ENCODE data around the gene RRH.
"Not testable (repeated sequence)": the region's sequence is repeated elsewhere in the genome, so short reads cannot be mapped to it uniquely, and the experiment has no call there.

The RRH gene

DNA sequence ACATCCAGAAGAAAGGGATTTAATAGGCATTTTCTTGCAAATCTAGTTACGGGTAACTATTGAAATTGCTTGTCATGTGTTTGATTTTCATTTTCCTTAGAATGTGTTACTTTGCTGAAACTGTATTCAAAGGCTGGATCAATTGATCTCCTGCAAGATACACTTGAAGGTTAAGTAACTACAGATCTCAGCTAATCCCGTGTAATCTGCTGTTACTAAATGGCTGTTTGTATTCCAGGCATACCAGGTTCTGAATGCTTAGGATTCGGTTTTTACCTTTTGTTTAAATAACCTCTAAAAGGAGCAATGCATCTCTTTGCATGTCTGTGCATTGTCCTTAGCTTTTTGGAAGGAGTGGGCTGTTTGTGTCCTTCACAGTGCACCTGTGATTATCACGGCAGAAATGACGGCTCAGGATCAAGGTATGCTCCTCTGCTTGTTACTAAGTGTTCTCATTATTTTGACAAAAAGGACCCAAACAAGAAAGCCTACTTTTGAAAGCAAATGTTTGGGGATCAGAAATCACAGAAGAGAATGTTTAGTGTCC, 20.2 kb downstream of the RRH start, which contains the start of gene LRIT3:
Gene LRIT3, plus strand, starts transcription at position 212 of the 547 bp plus-strand sequence. Its CDS starts 95 bp downstream, at position 307.
- DNase-seq: no peak

DNA sequence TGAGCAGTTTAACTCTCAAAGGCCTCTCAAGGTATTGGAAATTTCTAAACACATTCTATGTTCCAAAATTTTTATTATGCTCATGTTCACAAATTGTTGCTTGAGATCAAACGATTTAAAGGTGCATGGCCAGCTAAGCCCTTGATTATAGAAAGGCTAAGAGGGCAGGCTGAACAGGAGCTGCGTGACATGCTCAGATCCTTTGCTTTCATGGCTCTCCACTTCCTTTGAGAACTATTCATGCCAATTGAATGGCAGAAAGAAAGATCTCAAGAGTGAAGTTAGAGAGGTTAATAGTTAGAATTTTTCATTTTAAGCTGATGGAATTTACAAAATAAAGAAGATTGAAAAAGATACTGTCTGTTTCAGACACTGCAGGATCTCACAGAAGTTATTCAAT, 20.7 kb downstream of the RRH start:
- no peak for DNase-seq

DNA sequence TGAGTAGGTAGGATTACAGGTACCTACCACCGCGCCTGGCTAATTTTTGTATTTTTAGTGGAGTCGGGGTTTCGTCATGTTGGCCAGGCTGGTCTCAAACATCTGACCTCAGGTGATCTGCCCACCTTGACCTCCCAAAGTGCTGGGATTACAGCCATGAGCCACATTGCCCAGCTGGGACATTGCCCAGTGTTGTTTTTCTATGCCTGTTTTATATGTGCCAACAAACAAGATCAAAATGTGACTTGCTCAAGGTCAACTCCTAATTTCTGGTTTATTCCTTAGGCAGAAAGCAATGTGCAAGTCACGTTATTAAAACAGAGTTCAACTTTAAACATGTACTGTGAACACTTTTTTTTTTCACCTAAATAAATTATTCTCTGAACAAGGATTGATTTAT, 22.8 kb downstream of the RRH start:
- DNase-seq: no peak

DNA sequence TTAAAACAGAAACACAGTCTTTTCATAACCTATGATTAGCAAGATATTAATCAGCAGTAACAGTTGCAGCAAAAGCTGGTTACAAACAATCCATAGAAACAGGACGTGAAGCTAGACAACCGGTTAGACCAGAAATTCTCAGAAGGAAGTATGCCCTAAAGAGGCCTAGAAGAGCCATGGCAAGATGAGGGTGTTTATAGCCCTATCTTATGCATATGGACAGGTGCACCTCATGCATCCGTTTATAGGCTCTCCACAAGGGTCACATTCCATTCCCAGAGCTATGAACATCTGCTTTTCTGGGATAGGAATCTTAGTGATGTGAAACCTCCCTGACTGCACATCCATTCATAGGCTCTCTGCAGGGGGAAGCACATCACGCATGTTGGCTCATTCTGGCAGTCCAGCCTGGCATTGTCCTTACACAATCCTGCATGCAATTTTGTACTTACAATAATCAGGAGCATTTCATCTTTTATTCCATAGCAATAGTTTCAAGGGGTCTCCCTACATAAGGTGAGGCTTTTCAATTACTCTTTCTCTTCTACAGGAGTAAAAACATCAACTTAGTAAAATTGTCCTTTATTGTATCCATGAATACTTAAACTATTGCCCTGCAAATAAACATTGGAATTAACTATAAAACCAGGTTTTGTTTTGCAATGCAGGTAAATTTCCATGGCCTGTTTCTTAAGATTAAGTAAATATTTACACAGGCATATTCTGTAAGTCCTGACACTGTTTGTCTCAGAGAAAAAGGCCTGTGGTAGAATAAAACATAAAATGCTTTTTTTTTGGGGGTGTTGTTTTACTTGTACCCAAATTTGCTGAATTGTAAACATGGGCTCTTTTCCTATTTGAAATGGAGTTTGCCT, 31.9 kb downstream of the RRH start:
- DNase-seq: not testable (repeated sequence)

DNA sequence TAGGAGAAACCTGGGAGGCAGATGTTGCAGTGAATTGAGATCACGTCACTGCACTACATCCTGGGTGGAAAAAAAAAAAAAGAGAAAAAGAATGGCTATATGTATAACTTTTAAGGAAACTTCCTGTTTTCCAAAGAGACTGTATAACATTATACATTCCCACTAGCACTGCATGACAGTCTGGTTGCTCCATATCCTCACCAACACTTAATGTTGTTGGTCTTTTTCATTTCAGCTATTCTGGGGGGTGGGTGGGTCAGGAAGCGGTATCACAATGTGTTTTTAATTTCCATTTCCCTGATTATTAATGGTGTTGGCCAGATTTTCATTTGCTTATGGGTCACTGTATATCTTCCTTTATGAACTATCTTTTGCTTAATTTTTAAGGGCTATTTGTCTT, 33.5 kb downstream of the RRH start:
- no peak for DNase-seq

DNA sequence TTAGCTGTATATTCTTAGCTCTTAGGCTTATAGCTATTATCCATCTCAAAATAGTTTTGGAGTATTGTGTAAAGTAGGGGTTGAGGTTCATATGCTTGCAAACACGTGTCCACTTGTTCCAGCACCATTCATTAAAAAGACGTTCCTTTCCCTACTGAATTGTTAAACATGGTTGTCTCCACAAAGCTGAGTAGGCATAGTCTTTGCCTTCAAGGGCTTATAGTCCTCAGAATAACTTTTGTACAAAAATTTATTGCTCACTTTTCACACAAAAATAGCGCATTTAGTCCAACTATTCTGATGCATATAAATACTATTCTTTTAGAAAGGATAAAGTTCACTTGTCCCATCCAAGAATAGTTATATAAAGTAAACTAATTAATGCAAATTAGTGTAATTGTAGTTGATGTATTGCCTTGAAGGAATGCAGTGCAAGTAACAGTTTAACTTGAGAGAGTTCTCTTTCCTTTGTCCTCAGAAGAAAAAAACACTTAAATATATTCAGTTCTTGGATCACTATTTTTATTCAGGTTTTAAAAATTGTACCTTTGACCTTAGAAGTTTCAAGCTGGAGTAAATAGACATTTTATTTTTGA, 34.2 kb downstream of the RRH start:
- DNase-seq: no peak

DNA sequence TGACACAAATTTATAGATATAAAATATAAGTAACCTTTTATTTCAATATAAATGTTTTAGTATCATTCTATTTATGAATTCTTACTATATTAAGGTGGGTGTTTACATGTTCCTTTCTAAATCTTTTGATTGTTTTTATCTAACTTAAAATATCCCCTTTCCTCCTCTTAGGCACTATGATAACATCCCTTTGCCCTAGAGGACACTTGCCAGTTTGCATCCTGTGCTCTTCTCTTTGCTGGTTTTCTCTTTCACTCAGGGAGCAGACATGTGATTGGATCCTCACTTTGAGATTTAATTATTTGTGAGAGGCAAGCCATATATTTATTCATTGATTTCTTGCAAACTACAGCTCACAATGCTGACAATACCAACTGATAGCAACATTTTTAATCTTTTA, 36.4 kb downstream of the RRH start:
- DNase-seq: no peak

DNA sequence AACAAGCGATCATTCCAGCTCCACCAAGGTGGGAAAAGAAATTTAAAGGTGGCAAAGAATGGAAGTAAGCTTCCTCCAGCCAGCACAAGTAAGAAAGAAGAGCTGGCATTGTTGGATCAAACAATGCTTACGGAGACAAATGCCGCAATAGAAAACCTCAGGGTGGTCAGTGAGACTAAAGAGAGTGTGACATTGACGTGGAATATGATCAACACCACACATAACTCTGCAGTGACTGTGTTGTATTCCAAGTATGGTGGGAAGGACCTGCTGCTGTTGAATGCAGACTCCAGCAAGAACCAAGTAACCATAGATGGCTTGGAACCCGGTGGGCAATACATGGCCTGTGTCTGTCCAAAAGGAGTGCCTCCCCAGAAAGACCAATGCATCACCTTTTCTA, 42.3 kb downstream of the RRH start:
- no peak for DNase-seq

DNA sequence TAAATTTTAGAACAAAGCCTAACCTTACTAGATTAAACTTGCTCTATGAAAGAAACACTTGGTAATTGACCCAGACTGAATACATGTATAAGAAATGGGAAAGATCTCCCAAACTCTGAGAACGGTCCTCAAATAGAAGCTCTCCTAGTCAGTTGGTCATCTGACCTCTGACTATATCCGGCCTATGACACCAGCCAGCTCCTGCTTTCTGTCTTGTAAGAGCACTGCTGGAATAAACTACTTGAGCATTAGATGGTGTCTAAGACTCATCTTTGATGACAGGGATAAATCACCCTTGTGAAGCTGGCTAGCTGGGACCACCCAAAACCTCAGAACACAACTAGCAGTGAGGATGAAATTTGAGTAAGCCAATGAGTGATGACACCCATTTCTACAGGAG, 44.3 kb downstream of the RRH start:
- DNase-seq: no peak

DNA sequence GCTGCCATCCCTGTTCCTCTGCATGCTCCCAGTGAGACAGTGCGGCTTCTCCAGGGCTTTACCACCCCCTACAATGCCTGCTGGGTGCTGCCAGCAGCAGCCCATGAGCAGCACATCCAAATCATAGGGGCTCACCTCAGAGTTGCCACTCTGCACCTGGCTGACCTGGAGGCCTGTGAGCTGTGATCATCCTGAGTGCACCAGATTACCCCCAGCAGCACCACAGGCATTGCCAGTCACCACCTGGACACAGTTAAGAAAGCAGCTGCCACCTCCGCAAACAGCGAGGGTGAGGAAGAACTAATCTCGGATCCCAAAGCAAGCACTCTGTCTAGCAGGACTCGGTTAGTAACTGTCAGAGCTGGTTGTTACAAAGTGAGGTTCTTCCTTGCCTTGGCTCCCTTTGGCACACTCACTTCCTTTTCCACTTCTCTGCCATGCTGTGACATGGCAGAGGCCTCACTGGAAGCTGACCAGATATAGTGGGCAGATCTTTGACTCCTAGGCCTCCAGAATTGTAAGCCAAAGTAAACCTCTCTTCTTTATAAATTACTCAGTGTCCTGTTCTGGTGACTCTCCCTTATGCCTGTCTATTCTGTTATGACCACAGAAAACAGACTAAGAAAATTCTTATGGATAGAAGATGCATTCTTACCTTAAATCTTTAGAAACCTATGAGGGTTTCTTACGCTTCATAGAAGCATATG, 45.3 kb downstream of the RRH start:
- no peak for DNase-seq

DNA sequence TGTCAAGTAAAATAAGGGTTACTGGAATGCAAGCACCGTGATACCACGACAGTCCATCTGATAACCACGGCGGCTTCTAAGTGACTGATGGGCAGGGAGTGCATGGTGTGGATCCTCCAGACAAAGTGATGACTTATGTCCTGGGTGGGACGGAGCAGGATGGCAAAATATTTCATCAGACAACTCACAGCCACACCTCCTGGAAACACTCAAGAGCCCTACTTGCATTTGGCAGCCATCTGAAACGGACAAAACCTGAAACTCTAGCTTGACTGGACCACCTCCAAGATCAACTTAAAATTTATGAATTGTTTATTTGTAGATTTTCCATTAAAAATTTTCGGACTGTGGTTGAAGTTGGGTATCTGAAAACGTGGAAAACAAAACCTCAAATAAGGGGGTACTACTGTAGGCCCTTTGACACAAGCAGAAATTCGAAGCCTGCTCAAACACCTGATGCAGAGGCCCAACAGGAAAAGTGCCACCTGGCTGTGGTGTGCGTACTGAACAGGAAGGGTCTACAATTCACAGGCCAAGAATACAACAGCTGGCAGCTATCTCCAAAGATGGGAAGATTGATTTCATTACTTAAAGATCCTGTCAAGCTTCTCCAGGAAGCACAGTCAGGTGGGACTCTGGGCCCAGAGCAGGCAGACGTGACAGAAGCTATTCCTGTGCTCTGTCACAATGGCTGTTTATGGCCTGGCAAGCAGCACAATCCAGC, 46.2 kb downstream of the RRH start:
- no peak for DNase-seq

DNA sequence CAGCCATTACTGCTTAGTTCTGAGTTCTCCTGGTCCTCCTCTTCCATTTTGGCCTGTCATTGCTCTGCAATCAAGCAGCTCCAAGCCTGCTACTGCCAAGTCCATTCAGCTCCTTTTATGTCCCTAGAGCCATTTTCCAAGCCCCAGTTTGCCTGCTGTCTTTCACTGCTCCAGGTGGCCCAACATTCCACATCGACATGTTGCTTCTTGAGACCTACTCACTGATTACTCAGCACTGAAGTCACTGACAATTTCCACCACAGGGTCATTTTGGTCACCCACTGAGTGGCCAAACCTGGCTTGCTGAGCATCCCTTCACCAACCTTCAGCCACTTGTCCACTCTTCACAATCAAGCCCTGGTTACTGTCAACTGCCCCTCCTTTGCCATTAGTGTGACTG, 47.3 kb downstream of the RRH start:
- no peak for DNase-seq

DNA sequence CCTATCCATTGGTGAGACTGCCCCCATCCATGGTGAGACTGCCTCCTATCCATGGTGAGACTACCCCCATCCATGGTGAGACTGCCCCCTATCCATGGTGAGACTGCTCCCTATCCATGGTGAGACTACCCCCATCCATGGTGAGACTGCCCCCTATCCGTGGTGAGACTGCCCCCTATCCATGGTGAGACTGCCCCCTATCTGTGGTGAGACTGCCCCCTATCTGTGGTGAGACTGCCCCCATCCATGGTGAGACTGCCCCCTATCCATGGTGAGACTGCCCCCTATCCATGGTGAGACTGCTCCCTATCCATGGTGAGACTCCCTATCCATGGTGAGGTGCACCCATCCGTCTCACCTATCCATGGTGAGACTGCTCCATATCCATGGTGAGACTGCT, 47.8 kb downstream of the RRH start:
- DNase-seq: not testable (repeated sequence)

DNA sequence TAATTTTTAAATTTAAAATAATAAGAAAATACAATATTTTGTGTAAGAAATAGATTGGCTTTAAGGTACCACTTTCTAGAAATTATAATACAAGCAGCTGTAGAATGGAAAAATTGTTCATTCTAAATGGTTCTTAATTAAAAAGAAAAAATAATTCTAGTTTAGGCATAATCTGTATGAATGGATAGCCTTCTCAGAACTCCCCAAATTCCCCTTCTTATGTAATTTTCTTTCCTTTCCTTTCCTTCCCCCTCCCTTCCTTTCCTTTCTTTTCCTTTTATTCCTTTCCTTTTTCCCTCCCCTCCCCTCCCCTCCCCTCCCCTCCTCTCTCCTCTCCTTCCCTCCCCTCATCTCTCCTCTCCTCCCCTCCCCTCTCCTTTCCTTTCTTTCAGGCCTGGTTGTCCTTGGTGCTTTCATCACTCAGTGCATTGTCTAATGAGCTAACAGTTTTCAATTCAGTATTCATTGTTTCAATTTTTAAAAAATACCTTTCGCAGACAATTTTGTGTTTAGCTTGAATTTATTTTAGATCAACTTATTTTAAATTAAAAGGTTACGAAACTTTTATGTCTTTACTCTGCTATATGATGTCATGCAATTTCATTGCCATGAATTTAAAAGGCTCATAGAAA, 49.0 kb downstream of the RRH start:
- DNase-seq: no peak

DNA sequence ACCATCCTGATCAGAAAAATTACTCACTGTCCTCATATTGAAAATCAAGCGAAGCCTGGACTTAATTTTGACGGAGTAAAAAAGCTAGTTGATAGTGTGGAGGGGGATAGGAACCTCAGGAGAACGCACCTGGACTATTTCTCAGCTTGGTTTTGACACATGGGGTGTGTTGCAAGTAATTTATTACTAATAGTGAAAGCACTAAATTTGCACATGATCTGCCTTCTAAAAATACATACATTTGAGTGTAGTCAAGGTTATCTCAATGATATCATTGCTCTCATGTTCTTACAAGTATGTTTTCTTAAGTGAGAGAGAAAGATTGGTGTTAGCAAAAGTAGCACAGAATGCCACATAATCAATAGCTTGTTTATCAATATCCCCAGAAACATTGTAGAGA, 49.6 kb downstream of the RRH start:
- no peak for DNase-seq

DNA sequence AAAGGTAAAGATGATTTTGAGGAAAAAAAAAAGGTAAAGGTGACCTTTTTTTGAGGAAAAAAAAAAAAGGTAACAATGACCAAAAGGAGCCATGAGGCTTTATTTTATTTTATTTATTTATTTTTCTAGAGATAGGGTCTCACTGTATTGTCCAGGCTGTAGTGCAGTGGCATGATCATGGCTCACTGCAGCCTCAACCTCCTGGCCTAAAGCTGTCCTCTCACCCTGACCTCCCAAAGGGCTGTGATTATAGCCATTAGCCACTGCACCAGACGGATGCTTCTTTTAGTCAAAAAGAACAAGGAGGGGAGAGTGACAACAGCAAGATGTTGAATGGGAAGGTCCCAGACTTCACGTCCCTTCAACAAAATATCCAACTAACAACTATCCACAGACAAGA, 50.6 kb downstream of the RRH start:
- no peak for DNase-seq

DNA sequence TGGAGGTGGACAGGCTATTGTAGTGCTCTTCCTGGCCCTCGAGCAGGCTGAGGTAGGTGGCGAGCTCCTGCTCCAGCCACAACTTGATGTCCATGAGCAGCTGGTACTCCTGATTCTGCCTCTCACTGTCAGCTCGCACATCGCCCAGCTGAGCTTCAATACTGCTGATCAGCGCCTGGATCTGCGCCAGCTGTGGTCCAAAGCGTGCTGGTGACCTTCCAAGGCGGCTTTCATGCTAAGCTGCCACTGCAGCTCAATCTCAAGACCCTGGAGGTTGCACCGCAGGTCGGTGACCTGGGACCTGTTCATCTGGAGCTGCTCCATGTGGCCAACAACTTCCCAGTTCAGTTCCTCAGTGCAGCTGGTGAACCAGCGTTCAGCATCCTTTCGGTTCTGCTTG, 51.3 kb downstream of the RRH start:
- DNase-seq: no peak

DNA sequence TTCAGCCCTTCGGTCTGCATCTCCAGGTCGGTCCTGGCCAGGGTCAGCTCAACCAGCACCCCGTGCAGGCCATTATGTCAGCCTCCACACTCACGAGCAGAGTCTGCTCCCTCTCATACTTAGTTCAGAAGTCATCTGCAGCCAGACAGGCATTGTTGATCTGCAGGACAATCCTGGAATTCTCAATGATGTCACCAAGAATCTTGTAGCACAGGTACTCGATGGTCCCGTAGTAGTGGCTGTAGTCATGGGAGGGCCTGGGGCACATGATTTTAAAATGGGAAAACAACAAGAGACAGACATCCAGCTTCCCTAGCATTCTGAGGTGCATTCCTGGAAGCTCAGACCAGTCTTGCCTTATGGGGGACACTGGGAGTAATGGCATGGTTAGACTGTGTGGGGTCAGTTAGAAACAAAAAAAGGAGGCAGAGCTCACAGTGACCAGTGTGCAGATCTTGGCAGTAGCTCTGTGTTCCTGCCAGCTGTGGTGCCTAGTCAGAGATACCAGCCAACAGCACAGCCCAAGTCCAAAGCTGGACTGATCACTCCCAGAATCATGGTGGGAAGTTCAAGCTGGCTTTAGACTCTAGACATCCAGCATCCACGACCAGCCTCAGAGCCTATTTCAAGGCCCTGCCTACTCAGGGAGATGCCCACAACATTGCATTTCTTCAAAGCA, 52.0 kb downstream of the RRH start:
- DNase-seq: no peak

DNA sequence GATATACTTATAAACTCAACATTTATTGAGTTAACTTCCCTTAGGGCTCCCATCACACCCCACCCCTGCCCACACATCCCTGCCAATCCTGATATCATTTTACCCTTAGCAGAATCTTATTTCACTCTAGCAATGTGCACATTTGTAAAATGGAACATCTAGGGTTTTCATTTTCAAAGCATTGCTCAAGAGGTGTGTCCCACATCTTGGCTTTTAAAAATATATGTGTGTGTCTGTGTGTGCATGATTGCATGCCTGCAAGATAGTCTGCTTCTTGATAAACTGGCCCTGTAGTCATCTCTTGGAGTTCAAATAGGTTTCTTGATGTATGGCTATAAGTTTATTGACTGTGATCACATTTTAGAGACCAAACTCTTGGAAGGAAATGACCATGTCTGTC, 58.5 kb downstream of the RRH start:
- no peak for DNase-seq

DNA sequence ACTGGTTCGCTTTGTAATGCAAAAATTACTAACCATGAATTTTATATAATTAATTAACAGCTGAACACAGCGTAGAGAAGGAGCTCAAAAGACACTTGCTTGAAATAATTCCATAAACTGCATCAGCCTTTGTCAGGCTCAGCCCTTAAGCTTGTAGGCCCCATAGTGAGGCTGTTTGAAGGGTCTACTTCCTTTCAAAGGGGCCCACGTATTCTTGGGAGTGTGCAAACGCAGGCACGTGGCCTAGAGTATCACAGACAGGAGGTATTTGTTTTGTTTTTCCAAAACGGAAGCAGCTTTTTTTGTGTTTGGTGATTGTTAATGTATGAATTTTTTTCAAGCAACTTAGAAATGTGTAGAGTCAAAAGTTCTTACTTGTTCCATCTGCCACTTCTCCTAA, 59.3 kb downstream of the RRH start:
- DNase-seq: no peak

DNA sequence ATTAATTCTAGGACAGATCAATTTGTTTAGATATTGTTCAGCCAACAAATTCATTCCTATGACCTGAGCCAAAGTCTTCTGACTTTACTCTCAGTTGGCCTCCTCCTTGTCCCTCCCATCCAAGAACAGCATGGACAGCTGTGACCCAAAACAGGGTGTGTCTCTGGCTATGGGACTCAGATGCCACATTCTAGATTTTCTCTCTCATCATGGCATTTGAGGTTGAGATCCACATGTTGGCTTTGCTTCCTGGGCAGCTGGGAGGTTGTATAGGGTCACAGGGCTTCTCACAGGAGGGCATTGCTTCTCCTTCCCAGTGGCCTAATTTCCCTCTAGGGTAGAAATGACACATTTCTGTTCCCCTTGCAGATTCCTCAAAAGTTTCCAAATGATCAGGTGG, 62.3 kb downstream of the RRH start:
- no peak for DNase-seq

All from activated gamma-delta T cell (primary cell).